ENCODE results near the gene CAMTA1. TPM values are rescaled to one million over a fixed set of nuclear protein-coding genes. Genes with fewer than 3 reads are reported as not detected.
A peak's percentile ranks its signal among the peaks of the same experiment; 100 is the strongest.

Gene CAMTA1
- total and polyA plus RNA-seq, 9 of the 15 experiments (the other 6 are each of a cell fraction or from before 2014, with no cell fraction given) = 43.9 to 161 (median 65.9) TPM

DNA sequence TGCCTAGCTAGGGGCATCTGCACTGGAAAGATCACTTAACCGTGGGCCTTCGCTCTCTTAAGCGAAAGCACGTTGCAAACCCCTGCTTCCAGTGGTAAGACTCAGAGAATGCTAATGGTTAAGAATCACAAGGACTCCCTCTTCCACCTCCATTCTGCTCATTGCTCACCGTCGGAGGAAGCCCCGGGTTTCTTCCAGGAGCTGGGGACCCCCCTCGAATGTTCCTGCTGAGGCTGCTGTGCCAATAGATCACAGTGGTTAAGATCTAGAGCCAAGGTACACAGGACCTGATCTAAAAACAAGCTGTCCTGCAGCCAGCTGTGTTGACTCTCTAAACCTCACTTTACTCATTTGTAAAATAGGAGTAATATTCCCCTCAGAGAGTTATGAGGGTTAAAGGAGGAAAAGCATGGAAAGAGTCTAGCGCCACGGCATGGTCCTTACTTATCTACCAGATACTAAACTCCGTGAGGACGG, 986.6 kb downstream of the CAMTA1 start:
- H3K27ac ChIP-seq (ENCODE audit: extremely low read depth, low read depth, low read length) = peak overlapping the region; percentile 77
- peak overlapping the region; percentile 96 for H3K4me2 ChIP-seq (ENCODE audit: insufficient read depth, low read length)
- FAIRE-seq (no peak), ATAC-seq (no peak), DNase-seq (ENCODE audit: extremely low read depth in 1 of 4, low spot score in 3 of 4) (peak in 1 of 4 experiments; percentile 34)
- H3K9ac ChIP-seq (ENCODE audit: insufficient read depth in 1 of 2, low read depth in 2 of 2, low read length in 2 of 2) = peak overlapping the region; percentile 82 to 93
- peak overlapping the region; percentile 79 for H2AFZ ChIP-seq (ENCODE audit: low read depth, low read length)
- H4K20me1 ChIP-seq (replicated peaks; ENCODE audit: control insufficient read depth, insufficient read depth, low read length) = no peaks in the 10 kb centered on the region
- peaks cover 31% of the 10 kb centered on the region for H3K36me3 ChIP-seq (ENCODE audit: control insufficient read depth, insufficient read depth, low read length)
- 2% methylated on average over 12 of the region's 12 CpGs for WGBS (ENCODE audit: insufficient coverage, low coverage, missing lambda C conversion rate)
- in situ Hi-C loops (cut with MboI) = no loop called here
- H3K9me1 ChIP-seq (ENCODE audit: control insufficient read depth, insufficient read depth, low read length) = no peaks in the 10 kb centered on the region
- intact Hi-C loops (cut with micrococcal nuclease) = no loop called here
- peaks cover 9 to 17% of the 10 kb centered on the region in 2 experiments for H3K4me1 ChIP-seq (replicated peaks in 1 of 2; ENCODE audit: control insufficient read depth in 2 of 2, insufficient read depth in 2 of 2, low read length in 2 of 2)
- TF ChIP-seq ZNF197 (CRISPR knock-in tag; IDR thresholded peaks at IDR 0.05; ENCODE audit: low read depth) (no peak), SIRT6 (IDR thresholded peaks at IDR 0.05; ENCODE audit: low read depth, low read length) (no peak)
- TF ChIP-seq, protein P1, sequence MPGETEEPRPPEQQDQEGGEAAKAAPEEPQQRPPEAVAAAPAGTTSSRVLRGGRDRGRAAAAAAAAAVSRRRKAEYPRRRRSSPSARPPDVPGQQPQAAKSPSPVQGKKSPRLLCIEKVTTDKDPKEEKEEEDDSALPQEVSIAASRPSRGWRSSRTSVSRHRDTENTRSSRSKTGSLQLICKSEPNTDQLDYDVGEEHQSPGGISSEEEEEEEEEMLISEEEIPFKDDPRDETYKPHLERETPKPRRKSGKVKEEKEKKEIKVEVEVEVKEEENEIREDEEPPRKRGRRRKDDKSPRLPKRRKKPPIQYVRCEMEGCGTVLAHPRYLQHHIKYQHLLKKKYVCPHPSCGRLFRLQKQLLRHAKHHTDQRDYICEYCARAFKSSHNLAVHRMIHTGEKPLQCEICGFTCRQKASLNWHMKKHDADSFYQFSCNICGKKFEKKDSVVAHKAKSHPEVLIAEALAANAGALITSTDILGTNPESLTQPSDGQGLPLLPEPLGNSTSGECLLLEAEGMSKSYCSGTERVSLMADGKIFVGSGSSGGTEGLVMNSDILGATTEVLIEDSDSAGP (CRISPR knock-in tag; IDR thresholded peaks at IDR 0.05) = no peak
- TF ChIP-seq, protein P2, sequence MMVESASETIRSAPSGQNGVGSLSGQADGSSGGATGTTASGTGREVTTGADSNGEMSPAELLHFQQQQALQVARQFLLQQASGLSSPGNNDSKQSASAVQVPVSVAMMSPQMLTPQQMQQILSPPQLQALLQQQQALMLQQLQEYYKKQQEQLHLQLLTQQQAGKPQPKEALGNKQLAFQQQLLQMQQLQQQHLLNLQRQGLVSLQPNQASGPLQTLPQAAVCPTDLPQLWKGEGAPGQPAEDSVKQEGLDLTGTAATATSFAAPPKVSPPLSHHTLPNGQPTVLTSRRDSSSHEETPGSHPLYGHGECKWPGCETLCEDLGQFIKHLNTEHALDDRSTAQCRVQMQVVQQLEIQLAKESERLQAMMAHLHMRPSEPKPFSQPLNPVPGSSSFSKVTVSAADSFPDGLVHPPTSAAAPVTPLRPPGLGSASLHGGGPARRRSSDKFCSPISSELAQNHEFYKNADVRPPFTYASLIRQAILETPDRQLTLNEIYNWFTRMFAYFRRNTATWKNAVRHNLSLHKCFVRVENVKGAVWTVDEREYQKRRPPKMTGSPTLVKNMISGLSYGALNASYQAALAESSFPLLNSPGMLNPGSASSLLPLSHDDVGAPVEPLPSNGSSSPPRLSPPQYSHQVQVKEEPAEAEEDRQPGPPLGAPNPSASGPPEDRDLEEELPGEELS (CRISPR knock-in tag; IDR thresholded peaks at IDR 0.05; ENCODE audit: borderline replicate concordance) = peak; percentile 40; the same call in 1 of the 2 replicates
- H3K9me3 ChIP-seq (replicated peaks; ENCODE audit: control insufficient read depth, insufficient read depth, low read depth, low read length) = no peaks in the 10 kb centered on the region
- BruUV-seq (replicated peaks) = no TSS peak
- POLR2A ChIA-PET = interaction anchor here (0.6 to 1.4 kb wide), 4 partner anchors 10 to 106 kb away, joined by 3 to 5 read pairs (median 4); no protein-coding TSS in a partner anchor
- peak overlapping the region; percentile 90 for H3K4me3 ChIP-seq
- H3K79me2 ChIP-seq (ENCODE audit: control insufficient read depth, insufficient read depth, low read length) = peaks cover 40% of the 10 kb centered on the region
- CTCF ChIA-PET (ENCODE audit: low intra/inter-chr PET ratio) = no interaction called here
- no peaks in the 10 kb centered on the region for H3K27me3 ChIP-seq (ENCODE audit: control insufficient read depth in 2 of 2, insufficient read depth in 2 of 2, low read length in 2 of 2)
